ENCODE measurements around the gene CCDC15. TPM values are rescaled to one million over a fixed set of nuclear protein-coding genes. Genes with fewer than 3 reads are reported as not detected.

The CCDC15 gene, protein sequence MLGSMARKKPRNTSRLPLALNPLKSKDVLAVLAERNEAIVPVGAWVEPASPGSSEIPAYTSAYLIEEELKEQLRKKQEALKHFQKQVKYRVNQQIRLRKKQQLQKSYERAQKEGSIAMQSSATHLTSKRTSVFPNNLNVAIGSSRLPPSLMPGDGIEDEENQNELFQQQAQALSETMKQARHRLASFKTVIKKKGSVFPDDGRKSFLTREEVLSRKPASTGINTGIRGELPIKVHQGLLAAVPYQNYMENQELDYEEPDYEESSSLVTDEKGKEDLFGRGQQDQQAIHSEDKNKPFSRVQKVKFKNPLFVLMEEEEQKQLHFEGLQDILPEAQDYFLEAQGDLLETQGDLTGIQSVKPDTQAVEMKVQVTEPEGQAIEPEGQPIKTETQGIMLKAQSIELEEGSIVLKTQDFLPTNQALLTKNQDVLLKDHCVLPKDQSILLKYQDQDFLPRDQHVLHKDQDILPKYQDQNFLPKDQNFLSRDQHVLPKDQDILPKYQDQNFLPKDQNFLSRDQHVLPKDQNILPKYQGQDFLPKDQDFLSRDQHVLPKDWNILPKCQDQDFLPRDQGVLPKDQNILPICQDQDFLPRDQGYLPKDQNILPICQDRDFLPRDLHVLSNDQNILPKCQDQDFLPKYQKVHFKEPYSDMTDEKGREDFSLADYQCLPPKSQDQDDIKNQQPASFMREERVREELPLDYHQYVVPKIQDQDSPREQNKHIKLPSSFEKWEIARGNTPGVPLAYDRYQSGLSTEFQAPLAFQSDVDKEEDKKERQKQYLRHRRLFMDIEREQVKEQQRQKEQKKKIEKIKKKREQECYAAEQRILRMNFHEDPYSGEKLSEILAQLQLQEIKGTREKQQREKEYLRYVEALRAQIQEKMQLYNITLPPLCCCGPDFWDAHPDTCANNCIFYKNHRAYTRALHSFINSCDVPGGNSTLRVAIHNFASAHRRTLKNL
- 3.6 and 9.8 TPM in 2 replicates for total RNA-seq (ENCODE audit: low replicate concordance)

DNA sequence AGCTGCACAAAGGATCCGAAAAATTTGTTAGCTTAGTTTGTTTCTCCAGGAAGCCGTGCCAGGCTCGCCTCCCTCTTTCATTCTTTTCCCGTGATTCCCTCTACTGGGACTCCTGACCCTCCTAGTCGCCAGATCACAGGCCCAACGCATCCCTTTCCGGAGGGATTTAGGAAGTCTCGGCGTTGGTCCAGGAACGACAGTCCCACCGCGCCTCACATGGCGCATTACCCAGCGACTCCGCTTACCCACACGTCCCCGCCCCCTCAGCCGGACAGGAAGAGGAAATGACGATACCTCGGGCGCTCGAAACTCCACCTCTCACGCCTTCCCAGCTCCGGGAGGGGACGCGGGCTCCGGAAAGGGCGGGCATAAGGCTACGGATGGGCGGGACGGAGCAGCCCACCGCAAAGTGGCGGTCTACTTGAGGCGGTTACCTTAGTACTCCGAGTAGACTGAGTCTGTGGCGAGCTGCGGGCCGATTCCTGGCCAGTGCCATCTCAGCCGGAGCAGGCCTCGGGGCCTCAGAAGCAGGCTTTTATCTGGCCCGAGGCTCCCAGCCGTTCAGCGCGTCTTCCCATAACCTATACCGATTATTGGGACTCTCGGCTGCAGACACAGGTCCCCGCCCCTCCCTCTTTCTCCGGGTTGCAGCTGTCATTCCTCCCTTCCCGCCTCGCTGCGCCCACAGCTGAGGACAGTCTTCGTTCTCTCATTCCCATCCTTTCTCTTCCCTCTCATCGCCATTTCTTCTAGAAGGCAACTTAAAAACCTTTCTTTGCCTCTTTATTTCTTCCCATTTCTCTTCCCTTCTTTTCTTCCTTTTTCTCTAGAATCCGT is at the start of gene CCDC15:
Gene CCDC15 (plus strand): TSS at position 450 of the 837 bp plus-strand sequence. CDS start 531 bp downstream, outside the sequence.
- peak within 1 kb of the TSS; percentile 72 for H3K4me3 ChIP-seq (ENCODE audit: low read depth, low read length)
- TF ChIP-seq, protein P1, sequence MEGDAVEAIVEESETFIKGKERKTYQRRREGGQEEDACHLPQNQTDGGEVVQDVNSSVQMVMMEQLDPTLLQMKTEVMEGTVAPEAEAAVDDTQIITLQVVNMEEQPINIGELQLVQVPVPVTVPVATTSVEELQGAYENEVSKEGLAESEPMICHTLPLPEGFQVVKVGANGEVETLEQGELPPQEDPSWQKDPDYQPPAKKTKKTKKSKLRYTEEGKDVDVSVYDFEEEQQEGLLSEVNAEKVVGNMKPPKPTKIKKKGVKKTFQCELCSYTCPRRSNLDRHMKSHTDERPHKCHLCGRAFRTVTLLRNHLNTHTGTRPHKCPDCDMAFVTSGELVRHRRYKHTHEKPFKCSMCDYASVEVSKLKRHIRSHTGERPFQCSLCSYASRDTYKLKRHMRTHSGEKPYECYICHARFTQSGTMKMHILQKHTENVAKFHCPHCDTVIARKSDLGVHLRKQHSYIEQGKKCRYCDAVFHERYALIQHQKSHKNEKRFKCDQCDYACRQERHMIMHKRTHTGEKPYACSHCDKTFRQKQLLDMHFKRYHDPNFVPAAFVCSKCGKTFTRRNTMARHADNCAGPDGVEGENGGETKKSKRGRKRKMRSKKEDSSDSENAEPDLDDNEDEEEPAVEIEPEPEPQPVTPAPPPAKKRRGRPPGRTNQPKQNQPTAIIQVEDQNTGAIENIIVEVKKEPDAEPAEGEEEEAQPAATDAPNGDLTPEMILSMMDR (IDR thresholded peaks at IDR 0.05; ENCODE audit: insufficient read depth, low read length): no peak
- peak; percentile 96 for DNase-seq (ENCODE audit: low read depth)

DNA sequence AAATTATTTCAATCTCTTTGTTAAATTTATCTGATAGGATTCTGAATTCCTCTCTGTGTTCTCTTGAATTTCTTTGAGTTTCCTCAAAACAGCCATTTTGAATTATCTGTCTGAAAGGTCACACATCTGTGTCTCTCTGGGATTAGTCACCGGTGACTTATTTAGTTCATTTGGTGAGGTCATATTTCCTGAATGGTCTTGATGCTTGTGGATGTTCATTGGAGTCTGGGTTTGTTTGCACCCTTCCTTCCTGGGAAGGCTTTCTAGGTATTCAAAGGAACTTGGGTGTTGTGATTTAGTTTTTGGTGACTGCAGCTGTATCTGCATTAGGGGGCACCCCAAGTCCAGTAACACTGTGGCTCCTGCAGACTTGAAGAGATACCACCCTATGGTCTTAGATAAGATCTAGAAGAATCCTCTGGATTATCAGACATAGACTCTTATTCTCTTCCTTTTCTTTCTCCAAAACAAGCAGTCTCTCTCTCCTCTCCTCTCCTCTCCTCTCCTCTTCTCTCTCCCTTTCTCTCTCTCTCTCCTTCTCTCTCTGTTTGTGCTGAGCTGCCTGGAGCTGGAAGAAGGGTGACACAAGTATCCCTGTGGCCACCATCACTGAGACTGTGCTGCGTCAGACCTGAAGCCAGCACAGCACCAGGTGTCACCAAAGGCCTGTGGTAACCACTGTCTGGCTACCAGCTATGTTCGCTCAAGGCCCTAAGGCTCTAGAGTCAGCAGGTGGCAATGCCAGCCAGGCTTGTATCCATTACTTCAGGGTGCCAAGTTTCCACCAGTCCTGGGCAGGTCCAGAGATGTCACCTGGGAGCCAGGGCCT is 38.2 kb upstream of the CCDC15 start:
- TF ChIP-seq, protein P1 (IDR thresholded peaks at IDR 0.05; ENCODE audit: insufficient read depth, low read length): no peak
- peak; percentile 26 for DNase-seq (ENCODE audit: low read depth)
- no peak overlapping the region for H3K4me3 ChIP-seq (ENCODE audit: low read depth, low read length)

DNA sequence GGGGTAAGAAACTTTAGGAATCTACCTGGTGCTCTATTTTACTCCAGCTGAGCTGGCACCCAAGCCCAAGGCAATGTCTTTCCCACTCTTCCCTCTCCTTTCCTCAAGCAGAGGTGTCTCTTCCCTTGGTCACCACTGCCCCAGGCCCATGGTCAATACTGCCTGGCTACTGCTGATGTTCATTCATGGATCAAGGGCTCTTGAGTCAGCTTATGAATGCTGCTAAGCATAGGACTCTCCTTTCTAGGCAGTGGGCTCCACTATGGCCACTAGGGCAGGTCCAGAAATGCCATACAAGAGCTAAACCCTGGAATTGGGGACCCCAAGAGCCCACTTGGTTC is 37.7 kb upstream of the CCDC15 start:
- TF ChIP-seq, protein P1 (IDR thresholded peaks at IDR 0.05; ENCODE audit: insufficient read depth, low read length): no peak
- DNase-seq (ENCODE audit: low read depth): no peak
- no peak overlapping the region for H3K4me3 ChIP-seq (ENCODE audit: low read depth, low read length)

DNA sequence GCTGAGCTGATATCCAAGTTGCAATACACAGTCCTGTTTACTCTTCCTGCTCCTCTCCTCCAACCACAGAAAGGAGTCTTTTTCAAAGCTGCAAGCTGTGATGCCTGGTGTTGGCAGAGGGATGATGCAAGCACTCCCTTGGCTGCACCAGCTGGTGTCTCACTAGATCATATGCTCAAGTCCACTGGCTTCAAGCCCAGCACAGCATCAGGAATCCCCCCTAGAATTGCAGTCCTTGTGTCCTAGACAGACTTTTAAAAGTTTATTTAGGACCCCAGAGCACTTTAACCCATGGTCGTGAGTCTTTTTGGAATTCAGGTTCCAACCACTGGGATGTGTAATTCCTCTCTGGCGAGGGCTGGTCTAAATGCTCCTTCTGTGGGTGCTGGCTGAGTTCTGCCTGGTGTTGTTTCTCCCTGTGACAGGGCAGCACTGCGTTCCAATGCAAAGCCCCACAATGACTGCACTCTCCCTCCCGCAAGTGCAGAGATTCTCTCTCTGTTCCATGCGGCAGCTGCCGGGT is 36.8 kb upstream of the CCDC15 start:
- TF ChIP-seq, protein P1 (IDR thresholded peaks at IDR 0.05; ENCODE audit: insufficient read depth, low read length): no peak
- no peak overlapping the region for H3K4me3 ChIP-seq (ENCODE audit: low read depth, low read length)
- peak; percentile 56 for DNase-seq (ENCODE audit: low read depth)

DNA sequence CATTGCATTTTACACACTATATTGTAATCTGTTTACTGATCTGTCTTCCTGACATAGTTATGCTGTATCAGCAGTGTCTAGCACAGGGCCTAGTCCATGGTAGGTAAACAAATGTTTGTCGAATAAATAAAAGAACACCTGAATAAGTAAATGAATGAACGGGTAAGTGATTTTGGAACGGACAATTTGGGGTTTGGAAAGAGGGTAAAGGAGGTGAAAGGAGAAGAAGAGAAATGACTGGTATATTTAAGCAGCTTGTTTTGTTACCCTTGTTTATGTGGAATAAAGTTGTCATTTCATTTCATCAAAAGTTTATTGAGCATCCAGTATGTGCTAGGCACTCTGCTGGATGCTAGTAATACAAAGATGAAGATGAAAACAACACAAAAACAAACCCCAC is 35.1 kb upstream of the CCDC15 start, which contains the start of gene HEPN1:
Gene HEPN1 (plus strand): TSS at position 301 of the 400 bp plus-strand sequence.
- TF ChIP-seq, protein P1 (IDR thresholded peaks at IDR 0.05; ENCODE audit: insufficient read depth, low read length): no peak
- H3K4me3 ChIP-seq (ENCODE audit: low read depth, low read length): no peak within 1 kb of the TSS
- no peak for DNase-seq (ENCODE audit: low read depth)

Measured in fibroblast of the aortic adventitia (primary cell).